HG02870 (cell line): ENCODE measurements around the gene EPHA10.
"Not testable (repeated sequence)": the region's sequence is repeated elsewhere in the genome, so short reads cannot be mapped to it uniquely, and the experiment has no call there.

ENCODE experiments used
- ATAC-seq: cut with Tn5 transposase; IDR thresholded peaks from one replicate; pipeline ENCODE4 v1.9.1; 2021; ENCODE audit warnings: mild to moderate bottlenecking, moderate library complexity; ENCODE audit not compliant: unreplicated experiment

The EPHA10 gene

GRCh38 chr1:37717631-37718030, 47.3 kb downstream of the EPHA10 start:
- ATAC-seq: no peak

DNA sequence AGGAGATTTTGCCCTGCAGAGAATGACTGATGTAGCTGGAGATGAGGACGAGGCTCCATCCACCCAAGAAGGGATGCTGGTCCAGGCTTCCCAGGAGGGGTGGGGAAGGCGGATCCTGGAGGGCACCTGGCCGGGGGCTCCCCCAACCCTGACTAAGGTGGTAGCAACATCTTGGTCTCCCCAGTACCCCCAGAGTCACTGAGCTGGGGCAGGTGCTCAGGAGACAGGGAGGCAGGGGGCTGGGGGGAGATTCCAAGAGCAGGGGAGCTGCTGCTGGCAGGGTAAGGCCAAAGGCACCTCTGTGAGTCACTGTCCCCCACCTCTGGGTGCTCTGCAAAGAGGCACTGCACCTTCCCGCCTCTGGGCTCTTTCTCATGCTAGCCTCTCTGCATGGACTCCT, 48.6 kb downstream of the EPHA10 start:
- no peak for ATAC-seq

DNA sequence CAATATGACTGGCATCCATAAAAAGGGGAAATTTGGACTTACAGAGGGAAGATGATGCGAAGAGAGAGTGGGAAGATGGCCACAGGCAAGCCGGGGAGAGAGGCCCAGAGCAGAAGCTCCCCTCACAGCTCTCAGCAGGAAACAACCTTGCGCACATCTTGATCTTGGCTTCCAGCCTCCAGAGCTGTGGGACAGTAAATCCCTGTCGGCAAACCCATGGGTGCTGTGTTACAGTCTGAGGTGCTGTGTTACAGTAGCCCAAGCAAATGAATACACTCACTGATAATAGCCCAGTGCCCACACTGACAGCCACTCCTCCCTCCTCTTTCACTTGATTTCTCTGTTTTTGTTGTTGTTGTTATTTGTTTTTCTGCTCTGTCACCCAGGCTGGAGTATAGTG, 50.2 kb downstream of the EPHA10 start:
- ATAC-seq: no peak

DNA sequence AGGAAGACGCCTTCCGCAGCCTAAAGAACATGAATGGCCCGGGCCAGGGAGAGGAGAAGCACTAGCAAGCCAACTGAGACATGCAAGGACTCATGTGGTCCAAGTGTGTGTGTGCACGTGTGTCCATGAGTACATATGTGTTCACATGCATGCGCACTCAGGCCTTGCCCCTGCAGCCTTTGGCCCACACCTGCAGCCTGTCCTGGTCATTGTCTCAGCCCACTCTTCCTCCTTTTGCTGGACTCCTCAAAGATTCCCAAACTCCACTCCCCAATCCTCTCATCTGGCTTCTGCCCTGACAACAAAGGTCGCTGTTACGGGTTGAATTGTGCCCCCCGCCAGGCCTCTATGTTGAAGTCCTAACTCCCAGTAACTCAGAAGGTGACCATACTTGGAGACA, 50.7 kb downstream of the EPHA10 start:
- no peak for ATAC-seq

- ATAC-seq: no peak
These were observed 56.4 kb downstream of the EPHA10 start for GRCh38 chr1:37708471-37708870.

DNA sequence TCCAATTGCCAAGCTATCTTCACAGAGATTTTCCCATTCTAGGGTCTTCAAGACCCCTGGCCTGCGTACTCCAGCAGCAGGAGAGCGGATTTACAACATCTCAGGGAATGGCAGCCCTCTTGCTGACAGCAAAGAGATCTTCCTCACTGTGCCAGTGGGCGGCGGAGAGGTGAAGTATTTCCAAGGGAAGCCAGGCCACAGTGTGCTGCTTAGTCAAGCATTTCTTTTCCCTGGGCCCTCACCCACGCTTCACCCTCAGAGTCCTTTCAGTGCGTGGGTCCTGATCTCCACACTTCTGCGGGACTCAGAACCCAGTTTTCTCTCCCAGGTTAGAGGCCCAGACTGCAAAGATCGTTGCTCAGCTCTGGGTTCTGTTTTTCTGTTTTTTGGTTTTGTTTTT, 59.5 kb downstream of the EPHA10 start:
- no peak for ATAC-seq

GRCh38 chr1:37704966-37705365, 60.0 kb downstream of the EPHA10 start:
- no peak for ATAC-seq

GRCh38 chr1:37703061-37703460, 61.9 kb downstream of the EPHA10 start:
- no peak for ATAC-seq

DNA sequence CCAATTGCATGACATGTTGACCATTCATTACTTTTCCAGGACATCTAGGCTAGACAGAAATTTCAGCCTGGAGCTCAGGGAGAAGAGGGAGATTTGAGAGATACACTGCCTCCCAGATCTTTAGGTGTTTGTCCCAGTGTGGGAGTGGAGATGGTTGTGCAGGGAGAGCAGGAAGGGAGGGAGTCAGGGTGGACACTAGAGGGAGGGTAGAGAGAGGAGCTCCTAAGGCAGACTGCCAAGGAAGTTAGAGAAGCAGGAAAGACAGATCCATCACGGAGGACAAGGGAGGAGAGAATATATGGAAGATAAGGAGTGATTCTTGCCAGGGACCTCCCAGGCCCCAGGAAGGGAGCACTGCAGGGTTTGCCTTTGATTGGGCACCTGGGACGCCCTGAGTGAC, 63.9 kb downstream of the EPHA10 start:
- ATAC-seq: no peak

DNA sequence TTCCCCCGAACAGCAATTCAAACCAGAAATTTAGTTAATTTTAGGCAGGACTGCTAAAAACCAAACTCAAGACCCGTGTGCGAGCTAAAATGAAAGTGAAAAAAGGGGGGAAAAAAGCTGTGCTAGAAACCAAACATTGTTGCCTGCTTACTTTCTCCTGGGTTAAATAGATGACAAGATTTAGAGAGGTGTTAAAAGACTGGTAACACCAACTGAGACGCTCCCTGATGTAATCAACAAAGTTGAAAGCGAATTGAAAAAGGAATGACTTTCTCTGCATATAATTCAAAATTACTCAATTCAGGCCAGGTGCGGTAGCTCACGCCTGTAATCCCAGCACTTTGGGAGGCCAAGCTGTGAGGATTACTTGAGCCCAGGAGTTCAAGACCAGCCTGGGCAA, 65.8 kb downstream of the EPHA10 start:
- no peak for ATAC-seq

- ATAC-seq: no peak
These were observed 67.2 kb downstream of the EPHA10 start for GRCh38 chr1:37697737-37698136.

DNA sequence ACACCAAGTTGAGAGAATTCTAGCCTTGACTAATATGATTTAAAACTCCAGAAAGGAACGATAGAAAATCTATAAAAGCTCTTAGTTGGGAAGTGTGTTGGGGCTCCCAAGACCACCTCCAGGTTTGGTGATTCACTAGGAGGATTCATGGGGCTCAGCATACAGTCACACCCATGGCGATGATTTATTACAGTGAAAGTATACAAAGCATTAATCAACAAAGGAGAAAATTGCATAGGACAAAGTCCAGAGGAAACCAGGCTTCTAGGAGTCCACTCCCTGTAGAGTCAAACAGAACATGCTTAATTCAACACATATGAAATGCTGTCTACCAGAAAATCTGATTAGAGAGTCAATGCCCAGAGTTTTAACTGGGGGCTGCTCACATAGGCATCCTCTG, 67.8 kb downstream of the EPHA10 start:
- no peak for ATAC-seq

DNA sequence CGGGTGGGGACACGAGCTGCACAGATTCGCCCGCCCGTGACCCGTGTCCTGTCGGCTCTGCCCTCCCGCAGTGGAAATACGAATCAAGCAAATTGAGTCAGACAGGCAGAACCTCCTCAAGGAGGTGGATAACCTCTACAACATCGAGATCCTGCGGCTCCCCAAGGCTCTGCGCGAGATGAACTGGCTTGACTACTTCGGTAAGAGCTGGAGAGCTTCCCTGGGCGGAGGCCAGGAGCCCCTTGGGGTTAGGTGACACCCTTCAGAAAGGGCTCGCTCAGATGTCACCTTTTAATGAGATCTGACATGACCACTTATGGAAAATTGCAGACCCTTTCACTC, 72.1 kb downstream of the EPHA10 start:
- no peak for ATAC-seq

DNA sequence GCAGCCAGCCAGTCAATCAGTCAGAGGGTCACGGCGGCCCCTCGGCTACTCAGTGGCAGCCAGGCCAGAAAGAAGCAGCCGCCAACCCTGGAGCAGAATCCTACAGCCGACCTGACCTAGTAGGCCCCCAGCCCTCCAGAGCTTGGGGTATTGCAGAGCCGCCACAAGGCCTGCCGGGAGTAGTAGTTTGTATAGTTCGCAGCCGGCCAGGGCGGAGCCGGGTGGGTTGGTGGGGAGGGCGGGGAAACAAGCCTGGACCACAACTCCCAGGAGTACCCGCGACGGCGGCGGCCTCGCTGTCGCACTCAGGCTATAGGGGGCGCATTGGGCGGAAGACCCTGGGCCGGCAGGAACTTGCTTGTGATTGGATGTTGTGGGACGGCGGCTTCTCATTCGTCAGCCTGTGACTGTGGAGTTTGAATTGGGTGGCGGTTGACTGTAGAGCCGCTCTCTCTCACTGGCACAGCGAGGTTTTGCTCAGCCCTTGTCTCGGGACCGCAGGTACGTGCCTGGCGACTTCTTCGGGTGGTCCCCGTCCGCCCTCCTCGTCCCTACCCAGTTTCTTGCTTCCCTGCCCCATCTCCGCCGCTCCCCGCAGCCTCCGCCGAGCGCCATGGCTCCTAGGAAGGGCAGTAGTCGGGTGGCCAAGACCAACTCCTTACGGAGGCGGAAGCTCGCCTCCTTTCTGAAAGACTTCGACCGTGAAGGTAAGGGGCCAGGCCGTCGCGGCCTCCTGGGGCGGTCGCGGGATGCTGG, 72.7 kb downstream of the EPHA10 start, which contains the start of gene CDCA8:
Gene CDCA8 (plus strand): TSS at position 439 of the 756 bp plus-strand sequence. CDS start 175 bp downstream, at position 614.
- peak; percentile 84 for ATAC-seq

GRCh38 chr1:37691497-37692077, 73.3 kb downstream of the EPHA10 start:
- no peak for ATAC-seq

GRCh38 chr1:37688926-37689325, 76.0 kb downstream of the EPHA10 start:
- ATAC-seq: no peak

DNA sequence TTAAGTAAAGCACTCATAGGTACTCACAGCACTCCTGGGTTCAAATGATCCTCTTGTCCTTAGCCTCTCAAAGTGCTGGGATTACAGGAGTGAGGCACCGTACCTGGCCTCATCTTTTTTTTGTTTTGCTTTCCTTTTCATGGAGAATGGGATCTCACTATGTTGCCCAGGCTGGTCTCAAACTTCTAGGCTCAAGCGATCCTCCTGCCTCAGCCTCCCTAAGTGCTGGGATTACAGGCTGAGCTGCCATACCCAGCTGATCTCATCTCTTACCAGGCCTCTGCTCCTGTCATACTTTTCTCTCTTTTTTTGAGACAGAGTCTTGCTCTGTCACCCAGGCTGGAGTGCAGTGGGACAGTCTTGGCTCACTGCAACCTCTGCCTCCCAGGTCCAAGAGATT, 77.2 kb downstream of the EPHA10 start:
- ATAC-seq: not testable (repeated sequence)

- ATAC-seq: no peak
These were observed 79.2 kb downstream of the EPHA10 start for GRCh38 chr1:37685722-37686121.

DNA sequence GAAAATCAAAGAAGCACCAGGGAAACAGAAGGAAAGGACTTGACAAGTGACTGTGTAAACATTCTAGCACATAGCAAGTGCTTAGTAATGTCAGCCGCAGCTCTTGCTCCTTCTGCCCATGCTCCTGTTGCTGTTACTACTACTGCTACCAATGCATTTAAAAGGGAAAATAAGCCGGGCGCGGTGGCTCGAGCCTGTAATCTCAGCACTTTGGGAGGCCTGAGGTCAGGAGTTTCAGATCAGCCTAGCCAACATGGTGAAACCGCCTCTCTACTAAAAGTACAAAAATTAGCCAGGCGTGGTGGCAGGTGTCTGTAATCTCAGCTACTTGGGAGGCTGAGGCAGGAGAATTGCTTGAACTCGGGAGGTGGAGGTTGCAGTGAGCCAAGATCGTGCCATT, 80.7 kb downstream of the EPHA10 start:
- not testable (repeated sequence) for ATAC-seq

DNA sequence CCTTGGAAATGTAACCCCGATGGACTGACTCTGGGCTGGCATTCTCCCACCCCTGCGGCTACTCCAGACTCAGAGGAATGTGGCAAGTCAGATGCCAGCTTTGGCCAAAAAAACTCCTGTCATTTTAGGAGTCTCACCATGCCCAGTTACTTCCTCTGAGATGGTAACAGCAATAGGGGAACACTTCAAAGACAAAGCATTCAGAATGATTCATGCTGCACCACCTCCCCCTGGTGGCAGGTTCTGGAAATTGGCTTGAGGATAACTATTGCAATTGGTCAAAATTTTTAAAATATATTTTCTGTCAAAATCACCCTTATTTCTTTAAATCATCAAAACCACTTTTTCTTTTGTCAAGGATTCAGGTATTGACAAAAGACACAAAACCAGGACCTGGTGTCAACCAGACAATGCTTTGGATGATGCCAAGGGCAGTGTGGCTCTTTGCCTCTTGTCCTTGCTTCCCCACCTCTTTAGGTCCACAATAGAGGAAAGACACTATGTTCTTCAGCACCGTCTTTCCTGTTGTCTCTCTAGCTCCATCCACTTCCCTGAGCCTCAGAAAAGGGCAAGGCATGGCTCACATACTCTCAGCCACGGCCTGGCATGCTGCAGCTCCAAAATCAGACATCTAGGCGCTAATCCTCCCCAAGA, 82.5 kb downstream of the EPHA10 start:
- ATAC-seq: no peak

DNA sequence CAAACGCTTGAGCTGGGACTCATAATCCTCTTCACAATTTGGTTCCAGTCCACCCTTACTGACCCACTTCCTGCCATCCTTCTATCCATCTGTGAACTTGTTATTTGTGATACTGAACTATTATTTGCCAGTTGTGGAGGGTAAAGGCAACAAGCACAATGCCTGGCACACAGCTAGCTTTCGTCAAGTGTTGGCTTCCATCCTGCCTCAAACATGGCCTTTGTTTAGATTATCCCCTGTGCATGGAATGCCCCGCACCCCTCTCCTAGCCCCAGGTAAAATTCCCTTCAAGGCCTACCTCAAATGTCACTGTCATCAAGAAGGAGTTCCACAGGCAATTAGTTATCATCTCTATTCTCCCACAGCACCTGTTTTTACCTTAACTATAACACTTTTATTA, 84.0 kb downstream of the EPHA10 start:
- no peak for ATAC-seq

DNA sequence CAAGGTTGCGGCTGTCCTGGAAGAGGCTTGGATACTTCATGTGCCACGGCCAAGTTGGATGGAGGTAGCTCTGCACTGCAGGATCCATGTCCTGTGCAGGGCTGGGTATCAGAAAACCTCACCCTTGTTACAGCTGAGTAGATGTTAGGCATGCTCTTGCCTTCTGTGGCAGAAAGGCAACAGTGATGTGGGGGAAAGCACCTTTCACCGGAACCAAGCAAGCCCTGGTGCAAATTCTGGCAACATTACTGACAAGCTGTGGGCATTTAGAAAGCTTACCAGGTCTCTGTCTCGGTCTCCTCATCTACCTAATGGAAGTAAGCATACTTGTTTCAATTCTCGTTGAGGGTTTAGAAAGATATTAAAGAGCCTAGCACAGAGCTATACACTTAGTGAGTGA, 87.1 kb downstream of the EPHA10 start:
- ATAC-seq: no peak

GRCh38 chr1:37677143-37677439, 87.8 kb downstream of the EPHA10 start:
- ATAC-seq: no peak
